ENCODE measurements around the gene ABLIM1. TPM values are rescaled to one million over a fixed set of nuclear protein-coding genes. Genes with fewer than 3 reads are reported as not detected.
A peak's percentile ranks its signal among the peaks of the same experiment; 100 is the strongest.

The ABLIM1 gene
- total RNA-seq, 1 donor from 2014 or later, result 87.7 TPM

GRCh38 chr10:114511881-114512280, 146.2 kb downstream of the ABLIM1 start:
- intact Hi-C loops (cut with DNase I), result no loop called here

GRCh38 chr10:114508376-114508775, 149.7 kb downstream of the ABLIM1 start:
- Histone ChIP-seq H3K27me3 (no peaks in the 10 kb centered on the region), H3K9me3 (no peaks in the 10 kb centered on the region), H3K4me3 (no peak overlapping the region), H3K27ac (no peak overlapping the region), H3K36me3 (no peaks in the 10 kb centered on the region), H3K4me1 (peaks cover 0 to 20% of the 10 kb centered on the region in 2 donors)
- no peak for TF ChIP-seq CTCF (IDR thresholded peaks at IDR 0.05)
- no peak for DNase-seq (ENCODE audit: low spot score in 2 of 2)
- intact Hi-C loops (cut with DNase I), result no loop called here

More at GRCh38 chr10:114511881-114512280, 146.2 kb downstream of the ABLIM1 start:
- no peak for DNase-seq (ENCODE audit: low spot score in 2 of 2)
- no peaks in the 10 kb centered on the region for H3K36me3 ChIP-seq
- H3K4me3 ChIP-seq, result no peak overlapping the region
- H3K27me3 ChIP-seq, result no peaks in the 10 kb centered on the region
- no peak overlapping the region for H3K27ac ChIP-seq
- H3K9me3 ChIP-seq, result no peaks in the 10 kb centered on the region
- peaks cover 0 to 14% of the 10 kb centered on the region in 2 donors for H3K4me1 ChIP-seq
- no peak for TF ChIP-seq CTCF (IDR thresholded peaks at IDR 0.05)

GRCh38 chr10:114507449-114507848, 150.6 kb downstream of the ABLIM1 start:
- TF ChIP-seq CTCF (IDR thresholded peaks at IDR 0.05), result no peak
- Histone ChIP-seq H3K4me1 (peaks cover 0 to 20% of the 10 kb centered on the region in 2 donors), H3K27me3 (no peaks in the 10 kb centered on the region), H3K27ac (peak overlapping the region; percentile 2 to 17), H3K36me3 (no peaks in the 10 kb centered on the region), H3K4me3 (no peak overlapping the region), H3K9me3 (no peaks in the 10 kb centered on the region)
- intact Hi-C loops (cut with DNase I), result no loop called here
- DNase-seq (ENCODE audit: low spot score in 2 of 2), result no peak

- no peaks in the 10 kb centered on the region for H3K27me3 ChIP-seq
- no peaks in the 10 kb centered on the region for H3K36me3 ChIP-seq
- DNase-seq (ENCODE audit: low spot score in 2 of 2), result no peak
- TF ChIP-seq CTCF (IDR thresholded peaks at IDR 0.05), result no peak
- H3K27ac ChIP-seq, result peak overlapping the region; percentile 2 to 17
- no peak overlapping the region for H3K4me3 ChIP-seq
- intact Hi-C loops (cut with DNase I), result no loop called here
- no peaks in the 10 kb centered on the region for H3K9me3 ChIP-seq
- peaks cover 0 to 20% of the 10 kb centered on the region in 2 donors for H3K4me1 ChIP-seq
Measured at GRCh38 chr10:114506871-114507385, 151.1 kb downstream of the ABLIM1 start.

- peak in 1 of 2 donors; percentile 74 for DNase-seq (ENCODE audit: low spot score in 2 of 2)
- Histone ChIP-seq H3K27me3 (no peaks in the 10 kb centered on the region), H3K4me3 (no peak overlapping the region), H3K9me3 (no peaks in the 10 kb centered on the region), H3K4me1 (peaks cover 0 to 20% of the 10 kb centered on the region in 2 donors), H3K36me3 (no peaks in the 10 kb centered on the region), H3K27ac (peak overlapping the region; percentile 47 to 54)
- TF ChIP-seq CTCF (IDR thresholded peaks at IDR 0.05), result no peak
- intact Hi-C loops (cut with DNase I), result loop anchor here (2.0 kb wide), 1 partner anchor 16 kb away; no protein-coding TSS in a partner anchor
Measured at GRCh38 chr10:114504769-114505579, 153.1 kb downstream of the ABLIM1 start.

Measured in ascending aorta (tissue), 2 donors.